Transverse colon (tissue), 4 donors: Measurements from ENCODE around the gene SMOC1. TPM values are rescaled to one million over a fixed set of nuclear protein-coding genes. Genes with fewer than 3 reads are reported as not detected.

Experiments
- DNase-seq: peaks from one replicate; pipeline ENCODE4 v3.0.0-alpha.2; 2019
- H3K27ac ChIP-seq, 4 donors: fragments of 200-600 bp; sonication (generic); 2 replicates each; pipeline ENCODE4 v1.5.1; 2016 to 2018; ENCODE audit warnings: inconsistent platforms in 4 of 4
- H3K27me3 ChIP-seq: fragments of 200-600 bp; sonication (generic); 2 replicates; pipeline ENCODE4 v1.5.1; 2017; ENCODE audit warnings: inconsistent platforms
- H3K36me3 ChIP-seq, 4 donors: fragments of 200-600 bp; sonication (generic); 2 replicates each; pipeline ENCODE4 v1.5.1; 2017 to 2019; ENCODE audit warnings: inconsistent platforms in 4 of 4
- H3K4me1 ChIP-seq, 4 donors: fragments of 200-600 bp; sonication (generic); 2 replicates each; pipeline ENCODE4 v1.5.1; 2017 to 2020; ENCODE audit warnings: inconsistent platforms in 4 of 4
- H3K4me3 ChIP-seq, 4 donors: fragments of 200-600 bp; sonication (generic); 1 replicate in 1 of 4; 2 replicates in 3 of 4; pipeline versions ENCODE4 v1.5.1 to v1.6.1; 2017 to 2019; ENCODE audit warnings: inconsistent platforms in 4 of 4
- H3K9me3 ChIP-seq, 2 donors: fragments of 200-600 bp; sonication (generic); 2 replicates each; pipeline ENCODE4 v1.5.1; 2017 to 2019; ENCODE audit warnings: inconsistent platforms in 2 of 2
- CTCF ChIP-seq, 5 experiments: fragments of 200-600 bp in 3 of 5; fragments of 450-650 bp in 2 of 5; sonication (generic) in 3 of 5; IDR thresholded peaks; 1 replicate in 2 of 5; 2 replicates in 3 of 5; pipeline ENCODE4 v1.5.1; 2016 to 2017; ENCODE audit warnings: antibody characterized with exemption in 5 of 5, inconsistent platforms in 3 of 5, mild to moderate bottlenecking in 2 of 5, moderate library complexity in 1 of 5
- EP300 ChIP-seq: sonication (generic); formaldehyde crosslinking; IDR thresholded peaks from one replicate; pipeline ENCODE4 v1.6.1; 2017; ENCODE audit warnings: antibody characterized with exemption, low read depth
- POLR2A ChIP-seq: fragments of 450-650 bp; IDR thresholded peaks from one replicate; pipeline ENCODE4 v1.6.1; 2016; ENCODE audit warnings: antibody characterized with exemption, mild to moderate bottlenecking, moderate library complexity
- POLR2AphosphoS5 ChIP-seq, 3 donors: sonication (generic); formaldehyde crosslinking; IDR thresholded peaks; one replicate each; pipeline ENCODE4 v1.6.1; 2016; ENCODE audit warnings: antibody characterized with exemption in 3 of 3
- WGBS, 2 donors: methylation state at CpG; one replicate each; pipeline ENCODE4 v1.1.5; 2018; ENCODE audit warnings: low coverage in 1 of 2; 5-methylcytosine and 5-hydroxymethylcytosine counted together
- in situ Hi-C, 4 donors: fragments of 200-750 bp; cut with MboI; loops; one replicate each; pipeline versions ENCODE4 v1.15.0 to v1.15.1; 2017; ENCODE audit warnings: low sequenced_read_pairs in 3 of 4, low pct_ligation_motif_present in 1 of 4, low pct_unique_long_range_greater_than_20kb in 1 of 4
- intact Hi-C: fragments of 100-400 bp; cut with DNase I; formaldehyde crosslinking; loops from one replicate; pipeline ENCODE4 v1.15.1; 2023; ENCODE audit warnings: low total_unique reads
- total RNA-seq, 4 donors: library from RNA; depleted of rRNA; stranded (reverse); fragments of >200 nt; gene quantifications; one replicate each; pipeline ENCODE4 v1.1.0, GENCODE V29; 2016

The SMOC1 gene
- total RNA-seq, 4 donors from 2014 or later = 0.82 to 1.3 TPM; not detected in 2

- DNase-seq = no peak
- peaks cover 0 to 7% (median 3%) of the 10 kb centered on the region in 4 donors for H3K4me1 ChIP-seq
- in situ Hi-C loops (no loop called here), intact Hi-C loops (no loop called here)
- no peaks in the 10 kb centered on the region for H3K36me3 ChIP-seq
- H3K4me3 ChIP-seq = no peak overlapping the region
- no peaks in the 10 kb centered on the region for H3K27me3 ChIP-seq
- no peak overlapping the region for H3K27ac ChIP-seq
- H3K9me3 ChIP-seq = no peaks in the 10 kb centered on the region
- 50 to 51% methylated on average over 1 of the region's 1 CpG for WGBS, 2 donors
- TF ChIP-seq CTCF (IDR thresholded peaks at IDR 0.05) (no peak), EP300 (no peak), POLR2AphosphoS5 (IDR thresholded peaks at IDR 0.05) (no peak), POLR2A (no peak)
Observed at GRCh38 chr14:70048313-70048654, 169.1 kb downstream of the SMOC1 start.

GRCh38 chr14:70049605-70050004 is 170.4 kb downstream of the SMOC1 start:
- DNase-seq = no peak
- TF ChIP-seq POLR2A = no peak
- TF ChIP-seq CTCF (IDR thresholded peaks at IDR 0.05) = no peak
- TF ChIP-seq POLR2AphosphoS5 (IDR thresholded peaks at IDR 0.05) = no peak
- TF ChIP-seq EP300 = no peak
- Histone ChIP-seq H3K27me3 (no peaks in the 10 kb centered on the region), H3K9me3 (no peaks in the 10 kb centered on the region), H3K4me1 (peaks cover 0 to 7% (median 3%) of the 10 kb centered on the region in 4 donors), H3K4me3 (no peak overlapping the region), H3K36me3 (no peaks in the 10 kb centered on the region), H3K27ac (no peak overlapping the region)
- 40 to 64% methylated on average over 1 to 3 of the region's 3 CpGs for WGBS, 2 donors
- intact Hi-C loops = no loop called here
- in situ Hi-C loops = no loop called here

- Histone ChIP-seq H3K27ac (no peak overlapping the region), H3K27me3 (no peaks in the 10 kb centered on the region), H3K4me1 (peaks cover 0 to 7% (median 3%) of the 10 kb centered on the region in 4 donors), H3K4me3 (no peak overlapping the region), H3K36me3 (no peaks in the 10 kb centered on the region), H3K9me3 (no peaks in the 10 kb centered on the region)
- no peak for TF ChIP-seq CTCF (IDR thresholded peaks at IDR 0.05)
- no peak for TF ChIP-seq POLR2AphosphoS5 (IDR thresholded peaks at IDR 0.05)
- TF ChIP-seq EP300 = no peak
- no peak for TF ChIP-seq POLR2A
- intact Hi-C loops (no loop called here), in situ Hi-C loops (no loop called here)
- DNase-seq = no peak
- 84 to 100% methylated on average over 1 to 4 of the region's 4 CpGs for WGBS, 2 donors
Observed at GRCh38 chr14:70050136-70050535, 170.9 kb downstream of the SMOC1 start.

- DNase-seq = no peak
- WGBS, 2 donors = 27% methylated on average over 3 of the region's 3 CpGs; no CpG with 5 or more reads in 1 of the 2 donors
Observed at GRCh38 chr14:70052990-70053389, 173.8 kb downstream of the SMOC1 start.

More at GRCh38 chr14:70052990-70053389, 173.8 kb downstream of the SMOC1 start:
- in situ Hi-C loops (no loop called here), intact Hi-C loops (no loop called here)
- H3K9me3 ChIP-seq = no peaks in the 10 kb centered on the region
- no peaks in the 10 kb centered on the region for H3K36me3 ChIP-seq
- H3K27me3 ChIP-seq = no peaks in the 10 kb centered on the region
- H3K4me3 ChIP-seq = no peak overlapping the region
- no peaks in the 10 kb centered on the region for H3K4me1 ChIP-seq
- TF ChIP-seq POLR2A = no peak
- no peak for TF ChIP-seq CTCF (IDR thresholded peaks at IDR 0.05)
- no peak for TF ChIP-seq POLR2AphosphoS5 (IDR thresholded peaks at IDR 0.05)
- no peak for TF ChIP-seq EP300
- no peak overlapping the region for H3K27ac ChIP-seq
